ENCODE data around the gene CNTFR.
A peak's percentile ranks its signal among the peaks of the same experiment; 100 is the strongest.

CNTFR gene

DNA sequence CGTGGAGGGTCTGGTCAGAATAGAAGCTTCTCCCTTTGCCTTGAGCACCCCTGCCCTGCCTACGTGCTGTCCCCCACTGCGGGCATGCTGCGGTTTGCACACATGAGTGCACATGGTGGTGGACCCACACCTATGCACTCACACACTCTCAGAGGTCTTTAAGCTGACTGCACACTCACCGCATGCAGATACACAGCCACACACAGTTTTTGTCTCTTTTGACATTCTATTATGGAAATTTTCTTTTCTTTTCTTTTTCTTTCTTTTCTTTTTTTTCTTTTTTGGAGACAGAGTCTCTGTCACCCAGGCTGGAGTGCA, 39.9 kb upstream of the CNTFR start:
- no peaks in the 10 kb centered on the region for H3K9me3 ChIP-seq (ENCODE audit: control insufficient read depth, insufficient read depth, low read length)
- H3K79me2 ChIP-seq (ENCODE audit: control insufficient read depth, low read length) = no peaks in the 10 kb centered on the region
- no peaks in the 10 kb centered on the region for H4K20me1 ChIP-seq (ENCODE audit: control insufficient read depth, insufficient read depth, low read depth, low read length)
- H3K36me3 ChIP-seq (ENCODE audit: control insufficient read depth, low read length) = no peaks in the 10 kb centered on the region
- H3K27ac ChIP-seq (ENCODE audit: low read depth, low read length) = no peak overlapping the region
- H3K4me3 ChIP-seq (ENCODE audit: low read length) = no peak overlapping the region
- TF ChIP-seq EZH2phosphoT487 (IDR thresholded peaks at IDR 0.05; ENCODE audit: borderline replicate concordance, low read length) = no peak
- TF ChIP-seq, protein P1, sequence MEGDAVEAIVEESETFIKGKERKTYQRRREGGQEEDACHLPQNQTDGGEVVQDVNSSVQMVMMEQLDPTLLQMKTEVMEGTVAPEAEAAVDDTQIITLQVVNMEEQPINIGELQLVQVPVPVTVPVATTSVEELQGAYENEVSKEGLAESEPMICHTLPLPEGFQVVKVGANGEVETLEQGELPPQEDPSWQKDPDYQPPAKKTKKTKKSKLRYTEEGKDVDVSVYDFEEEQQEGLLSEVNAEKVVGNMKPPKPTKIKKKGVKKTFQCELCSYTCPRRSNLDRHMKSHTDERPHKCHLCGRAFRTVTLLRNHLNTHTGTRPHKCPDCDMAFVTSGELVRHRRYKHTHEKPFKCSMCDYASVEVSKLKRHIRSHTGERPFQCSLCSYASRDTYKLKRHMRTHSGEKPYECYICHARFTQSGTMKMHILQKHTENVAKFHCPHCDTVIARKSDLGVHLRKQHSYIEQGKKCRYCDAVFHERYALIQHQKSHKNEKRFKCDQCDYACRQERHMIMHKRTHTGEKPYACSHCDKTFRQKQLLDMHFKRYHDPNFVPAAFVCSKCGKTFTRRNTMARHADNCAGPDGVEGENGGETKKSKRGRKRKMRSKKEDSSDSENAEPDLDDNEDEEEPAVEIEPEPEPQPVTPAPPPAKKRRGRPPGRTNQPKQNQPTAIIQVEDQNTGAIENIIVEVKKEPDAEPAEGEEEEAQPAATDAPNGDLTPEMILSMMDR (IDR thresholded peaks at IDR 0.05; ENCODE audit: low read depth, low read length, poor library complexity, severe bottlenecking) = no peak
- no peaks in the 10 kb centered on the region for H3K9me2 ChIP-seq (replicated peaks; ENCODE audit: control insufficient read depth, low read length)
- peak overlapping the region; percentile 57 for H3K4me2 ChIP-seq (ENCODE audit: low read length)
- peaks cover 13% of the 10 kb centered on the region for H3K4me1 ChIP-seq (ENCODE audit: control insufficient read depth, low read length)
- peaks cover 3% of the 10 kb centered on the region; the same call in 1 of the 2 replicates for H3F3A ChIP-seq (ENCODE audit: control insufficient read depth, insufficient read depth)
- H3K27me3 ChIP-seq (ENCODE audit: control insufficient read depth, low read length) = peaks cover 54% of the 10 kb centered on the region

DNA sequence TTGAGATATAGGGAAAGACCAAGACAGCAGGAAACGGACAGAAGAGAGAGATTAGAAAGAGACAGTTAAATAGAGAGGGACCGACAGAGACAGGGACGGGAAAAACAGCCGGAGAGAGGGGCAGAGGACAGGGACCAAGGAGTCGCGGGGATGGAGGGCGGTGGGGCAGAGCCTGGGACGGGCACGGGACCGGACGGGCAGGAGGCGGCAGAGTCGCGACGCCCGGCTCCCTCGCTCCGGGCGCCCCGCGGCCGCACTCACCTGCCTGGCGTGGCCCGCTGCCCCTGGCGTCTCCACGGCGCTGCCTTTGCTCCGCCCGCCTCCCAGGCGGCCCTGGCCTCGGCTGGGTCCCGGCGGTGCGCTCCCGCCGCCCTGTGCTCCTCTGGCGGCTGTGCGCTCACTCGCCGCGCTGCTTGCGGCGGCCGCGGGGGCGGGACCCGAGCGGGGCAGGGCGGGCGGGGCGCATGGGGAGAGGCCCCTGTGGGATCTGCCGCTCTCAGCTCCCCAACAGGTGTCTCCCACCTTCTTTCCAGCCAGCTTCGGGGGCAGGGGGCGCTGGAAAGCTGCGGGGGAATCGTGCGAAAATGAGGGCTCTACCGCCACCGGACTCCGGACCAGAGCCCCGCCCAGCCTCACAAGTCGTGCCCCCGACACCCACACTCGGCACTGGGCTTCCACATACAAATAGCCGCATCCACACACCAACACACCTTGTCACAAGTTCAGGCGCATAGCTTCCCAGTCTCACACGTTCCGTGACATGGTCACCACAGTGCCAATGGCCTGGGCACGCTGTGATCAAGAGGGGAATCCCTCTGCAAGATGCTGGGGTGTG, 39.3 kb upstream of the CNTFR start, which contains the start of gene ARID3C:
TSS of gene ARID3C (minus strand) at position 411 of the 835 bp plus-strand sequence. CDS start 1,052 bp downstream, outside the sequence.
- Histone ChIP-seq H3K4me1 (ENCODE audit: control insufficient read depth, low read length) (peaks cover 13% of the 10 kb centered on the region), H3F3A (ENCODE audit: control insufficient read depth, insufficient read depth) (no peaks in the 10 kb centered on the region), H3K4me2 (ENCODE audit: low read length) (peak within 1 kb of the TSS; percentile 57), H3K4me3 (ENCODE audit: low read length) (peak within 1 kb of the TSS; percentile 45), H3K9me3 (ENCODE audit: control insufficient read depth, insufficient read depth, low read length) (no peaks in the 10 kb centered on the region), H3K79me2 (ENCODE audit: control insufficient read depth, low read length) (no peaks in the 10 kb centered on the region), H3K36me3 (ENCODE audit: control insufficient read depth, low read length) (no peaks in the 10 kb centered on the region), H3K27ac (ENCODE audit: low read depth, low read length) (no peak within 1 kb of the TSS), H4K20me1 (ENCODE audit: control insufficient read depth, insufficient read depth, low read depth, low read length) (no peaks in the 10 kb centered on the region), H3K9me2 (replicated peaks; ENCODE audit: control insufficient read depth, low read length) (no peaks in the 10 kb centered on the region), H3K27me3 (ENCODE audit: control insufficient read depth, low read length) (peaks cover 58% of the 10 kb centered on the region)
- TF ChIP-seq, protein P1 (IDR thresholded peaks at IDR 0.05; ENCODE audit: low read depth, low read length, poor library complexity, severe bottlenecking) = no peak
- peak; percentile 47; the same call in 1 of the 2 replicates for TF ChIP-seq EZH2phosphoT487 (IDR thresholded peaks at IDR 0.05; ENCODE audit: borderline replicate concordance, low read length)

DNA sequence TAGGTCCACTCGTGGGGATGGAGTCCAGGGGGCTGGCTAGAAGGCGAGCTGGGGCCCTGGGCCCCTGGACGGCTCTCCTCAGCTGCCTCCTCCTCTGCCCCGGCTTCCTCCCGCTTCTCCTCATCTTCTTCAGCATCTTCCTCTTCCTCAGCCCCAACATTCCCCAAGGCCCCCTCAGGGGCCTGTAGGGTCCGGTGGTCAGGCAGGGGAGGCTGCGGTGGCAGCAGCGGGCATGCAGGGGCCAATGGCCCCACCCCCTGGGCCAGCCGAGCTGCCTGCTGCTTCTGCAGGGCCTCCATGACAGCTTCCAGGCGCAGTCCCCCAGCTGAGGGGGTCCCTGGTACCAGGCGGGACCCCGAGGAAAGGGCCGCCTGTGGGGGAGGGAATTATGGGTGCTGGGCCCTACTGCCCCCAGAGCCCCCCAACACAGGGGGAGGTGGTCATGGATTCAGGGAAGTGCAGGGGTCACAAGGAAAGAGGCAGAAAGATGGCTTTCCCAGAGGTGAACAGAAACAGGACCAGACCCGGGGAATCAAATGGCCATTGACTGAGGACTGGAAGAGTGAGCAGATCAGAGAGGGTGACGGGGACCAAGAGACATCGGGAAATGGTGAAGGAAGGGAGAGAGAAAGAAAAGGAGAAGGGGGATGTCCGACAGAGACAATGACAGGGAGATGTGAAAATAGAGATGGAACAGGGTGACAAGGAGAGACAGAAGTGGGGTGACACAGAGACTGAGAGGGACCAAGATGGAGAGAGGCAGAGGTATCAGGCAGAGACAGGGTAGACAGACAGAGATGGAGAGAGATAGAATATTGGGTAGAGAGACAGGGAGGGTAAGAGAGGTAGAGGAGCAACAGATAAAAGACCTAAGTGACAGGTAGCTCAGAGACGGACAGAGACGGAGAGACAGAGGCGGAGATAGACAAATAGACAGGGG, 38.5 kb upstream of the CNTFR start:
- Histone ChIP-seq H3K9me3 (ENCODE audit: control insufficient read depth, insufficient read depth, low read length) (no peaks in the 10 kb centered on the region), H3F3A (ENCODE audit: control insufficient read depth, insufficient read depth) (no peaks in the 10 kb centered on the region), H3K27ac (ENCODE audit: low read depth, low read length) (no peak overlapping the region), H3K4me1 (ENCODE audit: control insufficient read depth, low read length) (peaks cover 13% of the 10 kb centered on the region), H3K27me3 (ENCODE audit: control insufficient read depth, low read length) (peaks cover 65% of the 10 kb centered on the region), H3K36me3 (ENCODE audit: control insufficient read depth, low read length) (no peaks in the 10 kb centered on the region), H3K4me2 (ENCODE audit: low read length) (peak overlapping the region; percentile 57), H3K79me2 (ENCODE audit: control insufficient read depth, low read length) (no peaks in the 10 kb centered on the region), H4K20me1 (ENCODE audit: control insufficient read depth, insufficient read depth, low read depth, low read length) (no peaks in the 10 kb centered on the region), H3K4me3 (ENCODE audit: low read length) (peak overlapping the region; percentile 45), H3K9me2 (replicated peaks; ENCODE audit: control insufficient read depth, low read length) (no peaks in the 10 kb centered on the region)
- TF ChIP-seq EZH2phosphoT487 (IDR thresholded peaks at IDR 0.05; ENCODE audit: borderline replicate concordance, low read length) = peak; percentile 87; the same call in 1 of the 2 replicates
- TF ChIP-seq, protein P1 (IDR thresholded peaks at IDR 0.05; ENCODE audit: low read depth, low read length, poor library complexity, severe bottlenecking) = no peak
